HUES6 (cell line): Measurements from ENCODE around the gene ZBTB4.

Source experiments
- H3K27ac ChIP-seq: 2 replicates; pipeline ENCODE4 v1.7.0; 2013; ENCODE audit warnings: low read depth, mild to moderate bottlenecking, low read length, inconsistent platforms
- H3K27me3 ChIP-seq: 2 replicates; pipeline ENCODE4 v1.6.1; 2013; ENCODE audit warnings: low read length; ENCODE audit not compliant: control insufficient read depth, insufficient read depth
- H3K36me3 ChIP-seq: 2 replicates; pipeline ENCODE4 v1.6.1; 2013; ENCODE audit warnings: low read length; ENCODE audit not compliant: control insufficient read depth, insufficient read depth
- H3K4me1 ChIP-seq: 2 replicates; pipeline ENCODE4 v1.6.1; 2013; ENCODE audit warnings: low read length; ENCODE audit not compliant: control insufficient read depth, insufficient read depth
- H3K4me3 ChIP-seq: 2 replicates; pipeline ENCODE4 v1.5.1; 2013; ENCODE audit warnings: low read depth, low read length
- H3K9ac ChIP-seq: one replicate; pipeline ENCODE4 v1.6.1; 2013; ENCODE audit warnings: mild to moderate bottlenecking, low read length
- H3K9me3 ChIP-seq: 2 replicates; pipeline ENCODE4 v1.6.1; 2013; ENCODE audit warnings: low read depth, low read length; ENCODE audit not compliant: control insufficient read depth, insufficient read depth

Gene ZBTB4, protein sequence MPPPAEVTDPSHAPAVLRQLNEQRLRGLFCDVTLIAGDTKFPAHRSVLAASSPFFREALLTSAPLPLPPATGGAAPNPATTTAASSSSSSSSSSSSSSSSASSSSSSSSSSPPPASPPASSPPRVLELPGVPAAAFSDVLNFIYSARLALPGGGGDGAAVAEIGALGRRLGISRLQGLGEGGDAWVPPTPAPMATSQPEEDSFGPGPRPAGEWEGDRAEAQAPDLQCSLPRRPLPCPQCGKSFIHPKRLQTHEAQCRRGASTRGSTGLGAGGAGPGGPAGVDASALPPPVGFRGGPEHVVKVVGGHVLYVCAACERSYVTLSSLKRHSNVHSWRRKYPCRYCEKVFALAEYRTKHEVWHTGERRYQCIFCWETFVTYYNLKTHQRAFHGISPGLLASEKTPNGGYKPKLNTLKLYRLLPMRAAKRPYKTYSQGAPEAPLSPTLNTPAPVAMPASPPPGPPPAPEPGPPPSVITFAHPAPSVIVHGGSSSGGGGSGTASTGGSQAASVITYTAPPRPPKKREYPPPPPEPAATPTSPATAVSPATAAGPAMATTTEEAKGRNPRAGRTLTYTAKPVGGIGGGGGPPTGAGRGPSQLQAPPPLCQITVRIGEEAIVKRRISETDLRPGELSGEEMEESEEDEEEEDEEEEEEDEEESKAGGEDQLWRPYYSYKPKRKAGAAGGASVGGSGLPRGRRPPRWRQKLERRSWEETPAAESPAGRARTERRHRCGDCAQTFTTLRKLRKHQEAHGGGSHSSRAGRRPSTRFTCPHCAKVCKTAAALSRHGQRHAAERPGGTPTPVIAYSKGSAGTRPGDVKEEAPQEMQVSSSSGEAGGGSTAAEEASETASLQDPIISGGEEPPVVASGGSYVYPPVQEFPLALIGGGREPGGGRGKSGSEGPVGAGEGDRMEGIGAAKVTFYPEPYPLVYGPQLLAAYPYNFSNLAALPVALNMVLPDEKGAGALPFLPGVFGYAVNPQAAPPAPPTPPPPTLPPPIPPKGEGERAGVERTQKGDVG

DNA sequence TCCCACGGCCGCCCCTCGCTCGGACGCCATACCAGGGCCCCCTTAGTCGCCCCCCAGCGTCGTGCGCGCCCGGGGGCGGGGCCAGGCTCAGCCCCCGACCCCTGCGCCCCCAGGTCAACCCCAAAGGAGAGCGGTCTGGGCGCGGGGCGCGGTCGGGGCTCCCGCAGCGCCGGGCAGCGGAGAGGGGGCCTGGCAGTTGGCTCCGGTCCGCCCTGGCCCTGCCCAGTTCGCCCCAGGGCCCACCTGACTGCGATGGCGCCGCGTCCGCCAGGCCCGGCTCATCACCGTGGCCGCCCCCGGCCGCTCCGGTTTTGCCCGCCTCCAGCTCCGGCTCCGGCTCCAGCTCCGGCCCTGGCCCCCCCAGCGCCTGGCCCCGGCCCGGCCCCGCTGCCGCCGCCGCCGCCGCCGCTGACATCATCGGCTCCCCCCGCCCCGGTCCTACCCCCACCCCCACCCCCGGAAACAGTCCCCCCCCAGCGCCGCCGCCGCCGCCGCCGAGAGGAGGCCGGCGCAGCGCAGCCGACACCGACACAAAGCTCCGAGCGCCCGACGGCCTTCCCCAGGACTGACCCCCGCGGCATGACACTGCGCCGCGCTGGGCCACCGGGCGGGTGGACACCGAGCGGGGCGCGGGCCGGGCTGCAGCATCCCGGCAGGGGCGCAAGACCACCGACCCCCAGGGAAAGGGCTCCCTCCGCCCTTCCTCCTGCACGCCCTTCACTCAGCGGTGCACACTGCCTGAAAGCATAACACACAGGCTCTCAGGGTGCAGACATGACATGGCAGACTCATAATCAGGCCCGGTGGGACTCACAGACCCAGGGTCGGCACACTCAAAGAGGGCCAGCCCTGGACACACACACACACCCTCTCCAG is at the start of gene ZBTB4:
Gene ZBTB4, minus strand, starts transcription at position 419 of the 876 bp plus-strand sequence. CDS start 12,830 bp downstream, outside the sequence.
- Histone ChIP-seq H3K4me1 (peaks cover 44% of the 10 kb centered on the region), H3K9ac (peak within 1 kb of the TSS; percentile 92), H3K4me3 (peak within 1 kb of the TSS; percentile 81), H3K9me3 (no peaks in the 10 kb centered on the region), H3K27ac (peak within 1 kb of the TSS; percentile 52; the same call in 1 of the 2 replicates), H3K27me3 (no peaks in the 10 kb centered on the region), H3K36me3 (no peaks in the 10 kb centered on the region)

DNA sequence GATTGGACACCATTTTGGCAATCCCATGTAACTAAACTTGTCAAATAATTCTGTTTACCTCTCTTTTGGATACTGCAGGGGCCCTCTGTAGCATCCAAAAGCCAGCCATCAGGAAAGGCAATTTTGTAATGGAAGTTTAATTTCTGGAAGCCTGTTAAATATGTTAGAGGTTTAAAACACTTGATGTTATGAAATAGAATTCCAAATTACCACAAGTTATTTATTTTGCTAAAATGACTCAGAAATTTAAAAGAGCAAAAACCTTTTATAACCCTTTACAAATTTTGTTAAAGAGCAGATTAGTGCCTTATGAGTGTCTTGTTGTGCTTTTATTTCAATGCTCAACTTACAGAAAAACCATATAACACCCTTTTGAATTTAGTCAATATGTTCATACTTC is 49.4 kb upstream of the ZBTB4 start:
- no peaks in the 10 kb centered on the region for H3K4me1 ChIP-seq
- H3K9ac ChIP-seq = no peak overlapping the region
- H3K4me3 ChIP-seq = no peak overlapping the region
- H3K27me3 ChIP-seq = no peaks in the 10 kb centered on the region
- H3K36me3 ChIP-seq = no peaks in the 10 kb centered on the region
- no peak overlapping the region for H3K27ac ChIP-seq
- peaks cover 22% of the 10 kb centered on the region for H3K9me3 ChIP-seq

DNA sequence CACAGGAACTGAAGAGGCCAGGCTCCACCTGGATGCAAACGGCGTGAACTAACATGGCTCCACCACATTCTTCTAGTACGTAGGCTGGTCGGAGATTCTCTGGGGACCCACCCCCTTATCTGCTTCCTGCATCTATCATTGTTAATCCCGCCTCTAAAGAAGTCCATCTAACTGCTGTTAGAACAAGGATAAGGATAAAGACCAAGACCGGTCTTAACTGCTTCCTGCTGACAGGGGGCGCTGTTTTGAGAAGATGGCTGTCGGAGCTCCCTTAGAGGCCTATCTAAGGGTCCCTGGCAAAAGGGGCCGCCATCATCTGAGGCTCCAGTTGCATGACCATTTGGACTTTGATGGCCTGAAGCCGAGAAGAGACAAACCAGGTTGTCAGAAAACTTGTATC is 43.6 kb upstream of the ZBTB4 start:
- no peak overlapping the region for H3K9ac ChIP-seq
- H3K27me3 ChIP-seq = no peaks in the 10 kb centered on the region
- H3K36me3 ChIP-seq = no peaks in the 10 kb centered on the region
- no peak overlapping the region for H3K27ac ChIP-seq
- no peak overlapping the region for H3K4me3 ChIP-seq
- no peaks in the 10 kb centered on the region for H3K4me1 ChIP-seq
- peaks cover 14% of the 10 kb centered on the region for H3K9me3 ChIP-seq

DNA sequence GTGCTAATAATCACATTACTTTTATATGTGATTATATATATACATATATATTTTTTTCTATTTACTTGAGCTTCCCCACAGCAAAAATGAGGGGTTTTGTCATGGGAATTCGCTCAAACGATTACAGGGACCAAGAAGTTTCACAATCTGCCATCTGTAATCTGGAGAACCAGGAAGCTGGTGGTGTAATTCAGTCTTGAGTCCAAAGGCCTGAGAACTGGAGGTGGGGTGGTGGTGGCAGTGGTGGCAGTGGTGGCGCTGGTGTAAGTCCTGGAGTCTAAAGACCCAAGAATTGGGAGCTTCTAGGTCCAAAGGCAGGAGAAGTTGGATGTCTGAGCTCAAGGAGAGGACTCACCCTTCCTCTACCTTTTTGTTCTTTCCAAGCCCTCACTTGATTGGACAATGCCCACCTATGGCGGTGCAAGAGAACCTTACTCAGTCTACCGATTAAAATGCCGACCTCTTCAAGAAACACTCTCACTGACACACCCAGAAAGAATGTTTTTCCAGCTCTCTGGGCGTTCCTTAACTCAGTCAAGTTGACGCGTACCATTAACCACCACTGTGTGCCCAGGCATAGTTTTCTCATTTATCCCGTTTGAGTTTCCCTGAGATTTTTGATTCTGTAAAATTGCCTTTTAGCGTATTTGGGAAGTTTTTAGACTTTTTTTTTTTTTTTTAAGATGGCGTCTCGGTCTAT is 36.6 kb upstream of the ZBTB4 start:
- Histone ChIP-seq H3K36me3 (peaks cover 34% of the 10 kb centered on the region), H3K9me3 (no peaks in the 10 kb centered on the region), H3K27ac (no peak overlapping the region), H3K9ac (no peak overlapping the region), H3K4me1 (no peaks in the 10 kb centered on the region), H3K4me3 (no peak overlapping the region), H3K27me3 (no peaks in the 10 kb centered on the region)

DNA sequence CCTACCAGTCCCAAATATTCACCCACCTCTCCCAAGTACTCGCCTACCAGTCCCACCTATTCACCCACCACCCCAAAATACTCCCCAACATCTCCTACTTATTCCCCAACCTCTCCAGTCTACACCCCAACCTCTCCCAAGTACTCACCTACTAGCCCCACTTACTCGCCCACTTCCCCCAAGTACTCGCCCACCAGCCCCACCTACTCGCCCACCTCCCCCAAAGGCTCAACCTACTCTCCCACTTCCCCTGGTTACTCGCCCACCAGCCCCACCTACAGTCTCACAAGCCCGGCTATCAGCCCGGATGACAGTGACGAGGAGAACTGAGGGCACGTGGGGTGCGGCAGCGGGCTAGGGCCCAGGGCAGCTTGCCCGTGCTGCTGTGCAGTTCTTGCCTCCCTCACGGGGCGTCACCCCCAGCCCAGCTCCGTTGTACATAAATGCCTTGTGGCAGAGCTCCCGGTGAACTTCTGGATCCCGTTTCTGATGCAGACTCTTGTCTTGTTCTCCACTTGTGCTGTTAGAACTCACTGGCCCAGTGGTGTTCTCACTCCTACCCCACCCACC is 34.5 kb upstream of the ZBTB4 start:
- no peaks in the 10 kb centered on the region for H3K27me3 ChIP-seq
- H3K27ac ChIP-seq = no peak overlapping the region
- no peak overlapping the region for H3K9ac ChIP-seq
- H3K36me3 ChIP-seq = peaks cover 53% of the 10 kb centered on the region
- H3K9me3 ChIP-seq = no peaks in the 10 kb centered on the region
- H3K4me3 ChIP-seq = no peak overlapping the region
- no peaks in the 10 kb centered on the region for H3K4me1 ChIP-seq

DNA sequence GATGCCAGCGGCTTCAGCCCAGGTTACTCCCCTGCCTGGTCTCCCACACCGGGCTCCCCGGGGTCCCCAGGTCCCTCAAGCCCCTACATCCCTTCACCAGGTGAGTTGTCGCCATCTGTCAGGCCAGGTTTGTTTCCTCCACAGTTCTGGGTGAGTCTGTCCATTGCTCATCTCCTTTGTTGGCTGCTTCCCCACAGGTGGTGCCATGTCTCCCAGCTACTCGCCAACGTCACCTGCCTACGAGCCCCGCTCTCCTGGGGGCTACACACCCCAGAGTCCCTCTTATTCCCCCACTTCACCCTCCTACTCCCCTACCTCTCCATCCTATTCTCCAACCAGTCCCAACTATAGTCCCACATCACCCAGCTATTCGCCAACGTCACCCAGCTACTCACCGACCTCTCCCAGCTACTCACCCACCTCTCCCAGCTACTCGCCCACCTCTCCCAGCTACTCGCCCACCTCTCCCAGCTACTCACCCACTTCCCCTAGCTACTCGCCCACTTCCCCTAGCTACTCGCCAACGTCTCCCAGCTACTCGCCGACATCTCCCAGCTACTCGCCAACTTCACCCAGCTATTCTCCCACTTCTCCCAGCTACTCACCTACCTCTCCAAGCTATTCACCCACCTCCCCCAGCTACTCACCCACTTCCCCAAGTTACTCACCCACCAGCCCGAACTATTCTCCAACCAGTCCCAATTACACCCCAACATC is 33.6 kb upstream of the ZBTB4 start:
- H3K9me3 ChIP-seq = no peaks in the 10 kb centered on the region
- H3K4me1 ChIP-seq = no peaks in the 10 kb centered on the region
- no peak overlapping the region for H3K4me3 ChIP-seq
- peaks cover 63% of the 10 kb centered on the region for H3K36me3 ChIP-seq
- no peak overlapping the region for H3K27ac ChIP-seq
- no peak overlapping the region for H3K9ac ChIP-seq
- no peaks in the 10 kb centered on the region for H3K27me3 ChIP-seq

DNA sequence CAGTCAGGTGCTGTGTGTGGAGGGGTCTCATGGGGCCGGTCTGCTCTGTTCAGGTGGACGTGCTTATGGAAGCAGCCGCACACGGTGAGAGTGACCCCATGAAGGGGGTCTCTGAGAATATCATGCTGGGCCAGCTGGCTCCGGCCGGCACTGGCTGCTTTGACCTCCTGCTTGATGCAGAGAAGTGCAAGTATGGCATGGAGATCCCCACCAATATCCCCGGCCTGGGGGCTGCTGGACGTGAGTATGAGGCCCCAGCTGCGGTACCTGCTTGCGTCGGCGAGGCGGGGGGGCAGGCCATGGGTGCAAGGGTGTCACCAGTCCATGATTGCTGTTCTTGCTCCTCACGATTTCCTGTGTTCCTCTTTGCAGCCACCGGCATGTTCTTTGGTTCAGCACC is 32.7 kb upstream of the ZBTB4 start:
- H3K9me3 ChIP-seq = no peaks in the 10 kb centered on the region
- no peaks in the 10 kb centered on the region for H3K27me3 ChIP-seq
- H3K4me3 ChIP-seq = no peak overlapping the region
- H3K27ac ChIP-seq = no peak overlapping the region
- H3K9ac ChIP-seq = no peak overlapping the region
- no peaks in the 10 kb centered on the region for H3K4me1 ChIP-seq
- H3K36me3 ChIP-seq = peaks cover 70% of the 10 kb centered on the region

DNA sequence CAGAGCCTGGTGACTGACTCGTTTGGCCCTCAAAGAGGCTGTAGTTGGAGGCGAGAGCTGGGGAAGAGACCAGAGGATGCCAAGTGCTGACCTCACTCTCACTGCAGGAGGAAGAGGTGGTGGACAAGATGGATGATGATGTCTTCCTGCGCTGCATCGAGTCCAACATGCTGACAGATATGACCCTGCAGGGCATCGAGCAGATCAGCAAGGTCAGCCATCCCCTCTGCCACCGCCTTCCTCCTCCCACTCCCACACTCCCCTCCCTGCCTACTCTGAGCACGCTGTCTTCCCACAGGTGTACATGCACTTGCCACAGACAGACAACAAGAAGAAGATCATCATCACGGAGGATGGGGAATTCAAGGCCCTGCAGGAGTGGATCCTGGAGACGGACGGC is 31.7 kb upstream of the ZBTB4 start:
- no peaks in the 10 kb centered on the region for H3K4me1 ChIP-seq
- no peak overlapping the region for H3K4me3 ChIP-seq
- H3K9me3 ChIP-seq = no peaks in the 10 kb centered on the region
- H3K9ac ChIP-seq = no peak overlapping the region
- H3K36me3 ChIP-seq = peaks cover 80% of the 10 kb centered on the region
- H3K27ac ChIP-seq = no peak overlapping the region
- H3K27me3 ChIP-seq = no peaks in the 10 kb centered on the region

DNA sequence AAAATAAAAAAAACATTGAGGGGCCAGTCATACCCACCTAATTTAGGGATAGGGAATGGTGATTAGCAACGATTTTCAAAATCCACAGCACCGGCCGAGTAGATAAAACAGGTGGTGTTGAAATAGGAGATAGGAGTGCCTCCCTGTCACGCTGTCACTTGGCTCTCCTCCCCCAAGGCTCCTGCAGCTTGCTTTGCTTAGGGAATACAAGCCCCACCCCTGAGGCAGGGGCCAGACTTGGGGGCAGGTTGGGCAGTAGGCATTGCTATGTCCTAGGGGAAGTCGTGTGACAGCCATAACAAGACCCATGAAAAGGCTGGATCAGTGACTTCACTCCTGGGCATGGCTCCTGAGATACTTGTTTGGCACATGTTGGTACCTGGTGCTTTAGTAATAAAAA is 30.5 kb upstream of the ZBTB4 start:
- Histone ChIP-seq H3K4me1 (no peaks in the 10 kb centered on the region), H3K9ac (no peak overlapping the region), H3K27ac (no peak overlapping the region), H3K4me3 (no peak overlapping the region), H3K9me3 (no peaks in the 10 kb centered on the region), H3K27me3 (no peaks in the 10 kb centered on the region), H3K36me3 (peaks cover 90% of the 10 kb centered on the region)
